ENCODE measurements around the gene SMAD3.

DNA sequence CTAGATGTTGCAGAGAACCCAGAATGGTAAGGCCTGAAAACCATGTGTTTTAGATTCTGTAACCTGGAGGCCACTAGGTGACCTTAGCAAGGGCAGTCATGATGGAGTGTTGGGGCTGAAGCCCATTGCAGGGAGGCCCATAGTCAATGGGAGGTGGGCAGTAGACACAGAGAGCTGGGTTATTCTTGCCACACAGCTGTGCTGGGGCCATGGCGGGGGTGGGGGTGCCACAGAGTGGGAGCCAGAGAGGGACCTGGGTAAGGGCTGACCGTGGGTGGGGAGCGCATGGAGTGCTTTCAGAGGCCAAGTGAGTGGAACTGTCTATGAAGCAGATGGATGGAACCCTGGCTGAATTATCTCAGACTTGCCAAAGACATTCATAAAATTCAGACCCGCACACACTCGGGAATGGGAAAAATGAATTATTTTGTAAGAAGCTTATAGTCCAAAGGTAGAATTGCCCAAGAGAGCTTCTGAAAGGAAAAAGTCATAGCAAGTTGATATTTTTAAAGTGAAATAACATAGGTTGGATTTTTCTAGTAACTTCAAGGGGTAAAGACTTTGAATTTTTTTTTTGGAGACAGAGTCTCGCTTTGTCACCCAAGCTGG lies 53.9 kb downstream of the SMAD3 start:
- TF ChIP-seq TCF7L2 (IDR thresholded peaks at IDR 0.05; ENCODE audit: borderline replicate concordance, extremely low read depth, insufficient read depth, insufficient read length) (no peak), EZH2 (IDR thresholded peaks at IDR 0.05) (no peak), POLR2A (IDR thresholded peaks at IDR 0.05; ENCODE audit: borderline replicate concordance, extremely low read depth, insufficient read depth, insufficient read length) (no peak), RAD21 (IDR thresholded peaks at IDR 0.05; ENCODE audit: low read depth) (no peak), CBX3 (IDR thresholded peaks at IDR 0.05; ENCODE audit: low read depth) (no peak), YY1 (IDR thresholded peaks at IDR 0.05; ENCODE audit: extremely low read depth, insufficient replicate concordance, low read depth, low read length) (no peak)
- TF ChIP-seq, protein P1, sequence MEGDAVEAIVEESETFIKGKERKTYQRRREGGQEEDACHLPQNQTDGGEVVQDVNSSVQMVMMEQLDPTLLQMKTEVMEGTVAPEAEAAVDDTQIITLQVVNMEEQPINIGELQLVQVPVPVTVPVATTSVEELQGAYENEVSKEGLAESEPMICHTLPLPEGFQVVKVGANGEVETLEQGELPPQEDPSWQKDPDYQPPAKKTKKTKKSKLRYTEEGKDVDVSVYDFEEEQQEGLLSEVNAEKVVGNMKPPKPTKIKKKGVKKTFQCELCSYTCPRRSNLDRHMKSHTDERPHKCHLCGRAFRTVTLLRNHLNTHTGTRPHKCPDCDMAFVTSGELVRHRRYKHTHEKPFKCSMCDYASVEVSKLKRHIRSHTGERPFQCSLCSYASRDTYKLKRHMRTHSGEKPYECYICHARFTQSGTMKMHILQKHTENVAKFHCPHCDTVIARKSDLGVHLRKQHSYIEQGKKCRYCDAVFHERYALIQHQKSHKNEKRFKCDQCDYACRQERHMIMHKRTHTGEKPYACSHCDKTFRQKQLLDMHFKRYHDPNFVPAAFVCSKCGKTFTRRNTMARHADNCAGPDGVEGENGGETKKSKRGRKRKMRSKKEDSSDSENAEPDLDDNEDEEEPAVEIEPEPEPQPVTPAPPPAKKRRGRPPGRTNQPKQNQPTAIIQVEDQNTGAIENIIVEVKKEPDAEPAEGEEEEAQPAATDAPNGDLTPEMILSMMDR (IDR thresholded peaks at IDR 0.05 in 2 of 3, conservative IDR thresholded peaks at IDR 0.05 in 1 of 3; ENCODE audit: borderline replicate concordance in 1 of 3, insufficient read depth in 1 of 3, low read depth in 2 of 3, low read length in 2 of 3) = no peak
- TF ChIP-seq, protein P2, sequence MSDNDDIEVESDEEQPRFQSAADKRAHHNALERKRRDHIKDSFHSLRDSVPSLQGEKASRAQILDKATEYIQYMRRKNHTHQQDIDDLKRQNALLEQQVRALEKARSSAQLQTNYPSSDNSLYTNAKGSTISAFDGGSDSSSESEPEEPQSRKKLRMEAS (IDR thresholded peaks at IDR 0.05) = no peak
- TF ChIP-seq, protein P3, sequence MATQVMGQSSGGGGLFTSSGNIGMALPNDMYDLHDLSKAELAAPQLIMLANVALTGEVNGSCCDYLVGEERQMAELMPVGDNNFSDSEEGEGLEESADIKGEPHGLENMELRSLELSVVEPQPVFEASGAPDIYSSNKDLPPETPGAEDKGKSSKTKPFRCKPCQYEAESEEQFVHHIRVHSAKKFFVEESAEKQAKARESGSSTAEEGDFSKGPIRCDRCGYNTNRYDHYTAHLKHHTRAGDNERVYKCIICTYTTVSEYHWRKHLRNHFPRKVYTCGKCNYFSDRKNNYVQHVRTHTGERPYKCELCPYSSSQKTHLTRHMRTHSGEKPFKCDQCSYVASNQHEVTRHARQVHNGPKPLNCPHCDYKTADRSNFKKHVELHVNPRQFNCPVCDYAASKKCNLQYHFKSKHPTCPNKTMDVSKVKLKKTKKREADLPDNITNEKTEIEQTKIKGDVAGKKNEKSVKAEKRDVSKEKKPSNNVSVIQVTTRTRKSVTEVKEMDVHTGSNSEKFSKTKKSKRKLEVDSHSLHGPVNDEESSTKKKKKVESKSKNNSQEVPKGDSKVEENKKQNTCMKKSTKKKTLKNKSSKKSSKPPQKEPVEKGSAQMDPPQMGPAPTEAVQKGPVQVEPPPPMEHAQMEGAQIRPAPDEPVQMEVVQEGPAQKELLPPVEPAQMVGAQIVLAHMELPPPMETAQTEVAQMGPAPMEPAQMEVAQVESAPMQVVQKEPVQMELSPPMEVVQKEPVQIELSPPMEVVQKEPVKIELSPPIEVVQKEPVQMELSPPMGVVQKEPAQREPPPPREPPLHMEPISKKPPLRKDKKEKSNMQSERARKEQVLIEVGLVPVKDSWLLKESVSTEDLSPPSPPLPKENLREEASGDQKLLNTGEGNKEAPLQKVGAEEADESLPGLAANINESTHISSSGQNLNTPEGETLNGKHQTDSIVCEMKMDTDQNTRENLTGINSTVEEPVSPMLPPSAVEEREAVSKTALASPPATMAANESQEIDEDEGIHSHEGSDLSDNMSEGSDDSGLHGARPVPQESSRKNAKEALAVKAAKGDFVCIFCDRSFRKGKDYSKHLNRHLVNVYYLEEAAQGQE (IDR thresholded peaks at IDR 0.05; ENCODE audit: low read depth) = no peak
